Nasal cavity respiratory epithelium epithelial cell of viscerocranial mucosa (primary cell): ENCODE results near the gene TM2D3. TPM values are rescaled to one million over a fixed set of nuclear protein-coding genes. Genes with fewer than 3 reads are reported as not detected.

Experiments
- total RNA-seq: library from RNA; depleted of rRNA; stranded (reverse); fragments of >200 nt; gene quantifications from 2 replicates; pipeline ENCODE4 v1.2.3, GENCODE V29; 2014

Gene TM2D3, protein sequence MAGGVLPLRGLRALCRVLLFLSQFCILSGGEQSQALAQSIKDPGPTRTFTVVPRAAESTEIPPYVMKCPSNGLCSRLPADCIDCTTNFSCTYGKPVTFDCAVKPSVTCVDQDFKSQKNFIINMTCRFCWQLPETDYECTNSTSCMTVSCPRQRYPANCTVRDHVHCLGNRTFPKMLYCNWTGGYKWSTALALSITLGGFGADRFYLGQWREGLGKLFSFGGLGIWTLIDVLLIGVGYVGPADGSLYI
- total RNA-seq: 39.6 and 40.0 TPM in 2 replicates

DNA sequence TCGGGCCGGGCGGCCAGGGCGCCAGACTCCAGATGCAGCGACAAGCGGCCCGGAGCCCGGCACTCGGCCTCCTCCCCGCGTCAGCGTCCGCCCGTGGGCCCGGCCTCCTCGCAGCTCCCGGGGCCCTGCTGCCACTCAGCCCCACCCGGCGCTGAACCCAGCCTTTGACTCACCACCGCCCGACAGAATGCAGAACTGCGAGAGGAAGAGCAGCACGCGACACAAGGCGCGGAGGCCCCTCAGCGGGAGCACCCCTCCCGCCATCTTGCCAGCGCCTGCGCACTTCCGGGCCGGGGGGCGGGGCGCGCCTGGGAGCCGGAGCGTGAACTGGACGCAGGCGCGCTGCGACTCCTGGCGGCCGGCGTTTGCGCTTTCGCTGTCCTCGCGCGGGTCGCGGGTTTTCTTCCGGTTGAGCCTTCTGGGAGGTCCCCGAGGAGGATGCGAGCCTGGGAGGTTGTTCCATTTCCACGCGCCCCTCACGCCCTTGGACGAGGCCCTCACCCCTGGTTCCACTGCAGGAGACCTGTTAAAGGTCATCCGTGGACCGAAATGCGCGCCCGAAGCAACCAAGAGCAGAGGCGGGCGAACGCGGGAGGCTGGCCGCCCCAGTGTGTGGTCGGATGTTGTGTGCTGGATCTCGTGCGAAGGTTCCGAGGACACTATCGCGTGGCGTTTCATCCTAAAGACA, at the start of gene TM2D3:
Gene TM2D3 (minus strand): TSS at position 284 of the 688 bp plus-strand sequence. CDS start 20 bp downstream, at position 264.

Other genes with a start within 250 kb of the TM2D3 start
- 4.3 and 11.6 TPM in 2 replicates for gene PCSK6, start 162.7 kb downstream of the TM2D3 start, total RNA-seq
- gene TARS3, start 72.1 kb upstream of the TM2D3 start, total RNA-seq: 7.9 and 11.3 TPM in 2 replicates
- not detected in 2 replicates for gene OR4F6, start 151.1 kb upstream of the TM2D3 start, total RNA-seq
- not detected in 2 replicates for gene OR4F15, start 159.8 kb upstream of the TM2D3 start, total RNA-seq